ENCODE data around the gene LYRM7.
"Not testable (repeated sequence)": the region's sequence is repeated elsewhere in the genome, so short reads cannot be mapped to it uniquely, and the experiment has no call there.

Gene LYRM7

DNA sequence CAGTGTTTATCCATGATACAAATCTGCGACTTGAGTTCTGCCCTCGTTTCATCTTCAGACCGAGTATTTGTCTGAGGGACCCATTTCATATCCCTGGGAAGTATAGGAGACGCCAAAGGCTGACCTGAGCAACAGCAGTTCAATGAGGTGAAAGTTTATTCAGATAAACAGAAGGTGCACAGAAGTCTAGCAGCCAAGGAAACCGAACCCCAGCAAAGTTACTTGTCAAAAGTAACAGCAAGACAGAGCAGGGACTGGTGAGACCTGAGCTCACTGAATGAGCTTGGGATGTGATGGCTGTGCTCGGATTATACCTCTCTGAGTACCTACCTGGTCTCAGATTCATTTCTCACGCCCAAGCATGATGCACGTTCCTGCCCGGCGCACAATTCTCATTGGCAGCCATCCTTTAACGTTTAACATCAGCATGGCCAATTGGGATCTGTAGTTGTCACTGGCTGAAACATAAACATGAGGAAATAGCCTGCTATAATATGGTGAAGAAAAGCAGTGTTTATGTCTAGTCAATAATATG lies 599 bp downstream of the LYRM7 start:
- DNase-seq (ENCODE audit: extremely low read depth in 1 of 2, low read depth in 1 of 2), result no peak

DNA sequence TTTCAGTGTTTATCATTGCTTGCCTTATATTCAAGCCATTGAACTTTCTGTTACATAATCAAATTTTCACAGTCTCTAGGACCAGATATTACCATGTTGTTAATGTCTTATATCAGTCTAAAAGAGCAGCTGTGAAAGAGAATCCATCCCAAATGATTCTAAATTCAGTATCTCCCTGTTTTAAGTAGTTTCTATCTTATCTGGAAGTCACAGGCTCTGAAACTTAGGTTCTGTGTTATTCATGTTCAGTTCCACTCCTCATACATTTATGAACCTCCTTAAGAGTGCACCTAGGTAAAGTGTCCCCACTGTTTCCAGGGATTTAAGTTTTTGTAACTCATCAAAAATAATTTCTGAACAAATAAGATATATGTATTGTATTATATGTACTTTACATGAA lies 9.7 kb downstream of the LYRM7 start:
- DNase-seq (ENCODE audit: extremely low read depth in 1 of 2, low read depth in 1 of 2), result no peak

DNA sequence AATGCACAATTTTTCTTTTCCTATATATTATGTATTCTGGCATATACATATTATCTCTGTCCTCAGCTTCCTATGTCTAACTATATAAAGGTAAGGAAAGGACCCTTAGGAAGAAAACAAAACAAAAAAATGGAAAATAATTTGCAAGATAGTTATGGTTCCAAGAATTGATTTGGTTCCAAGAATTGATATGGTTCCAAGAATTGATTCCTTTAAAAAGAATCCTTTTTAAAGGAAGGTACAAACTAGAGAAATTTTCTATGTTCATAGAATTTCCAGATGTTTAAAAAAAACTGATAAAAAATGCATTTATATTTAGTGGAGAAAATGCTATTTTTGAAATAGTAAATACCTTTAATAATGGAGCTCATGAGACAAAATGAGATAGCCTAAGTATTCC lies 12.1 kb downstream of the LYRM7 start:
- no peak for DNase-seq (ENCODE audit: extremely low read depth in 1 of 2, low read depth in 1 of 2)

DNA sequence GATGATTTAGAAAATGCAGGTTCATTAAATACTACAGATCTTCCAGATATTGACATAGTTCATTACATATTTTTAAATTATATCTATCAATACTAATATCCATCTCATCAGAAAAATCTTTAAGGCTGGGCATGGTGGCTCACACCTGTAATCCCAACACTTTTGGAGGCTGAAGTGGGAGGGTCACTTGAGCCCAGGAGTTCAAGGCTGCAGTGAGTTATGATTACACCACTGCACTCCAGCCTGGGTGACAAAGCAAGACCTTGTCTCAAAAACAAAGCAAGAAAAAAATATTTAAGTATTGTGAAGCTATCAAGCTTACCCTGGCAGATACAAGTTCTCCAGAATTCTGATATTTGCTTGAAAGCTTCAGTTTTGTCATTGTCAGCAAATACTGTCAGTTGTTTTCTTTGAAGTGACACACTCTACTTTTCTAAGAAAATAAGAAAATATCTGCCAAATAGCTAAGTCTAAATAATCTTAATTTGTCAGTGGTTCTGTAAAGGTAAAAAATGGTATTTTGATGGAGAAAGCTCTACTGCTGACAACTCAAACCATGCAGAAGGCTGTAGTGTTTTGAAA lies 14.9 kb downstream of the LYRM7 start:
- DNase-seq (ENCODE audit: extremely low read depth in 1 of 2, low read depth in 1 of 2), result no peak

DNA sequence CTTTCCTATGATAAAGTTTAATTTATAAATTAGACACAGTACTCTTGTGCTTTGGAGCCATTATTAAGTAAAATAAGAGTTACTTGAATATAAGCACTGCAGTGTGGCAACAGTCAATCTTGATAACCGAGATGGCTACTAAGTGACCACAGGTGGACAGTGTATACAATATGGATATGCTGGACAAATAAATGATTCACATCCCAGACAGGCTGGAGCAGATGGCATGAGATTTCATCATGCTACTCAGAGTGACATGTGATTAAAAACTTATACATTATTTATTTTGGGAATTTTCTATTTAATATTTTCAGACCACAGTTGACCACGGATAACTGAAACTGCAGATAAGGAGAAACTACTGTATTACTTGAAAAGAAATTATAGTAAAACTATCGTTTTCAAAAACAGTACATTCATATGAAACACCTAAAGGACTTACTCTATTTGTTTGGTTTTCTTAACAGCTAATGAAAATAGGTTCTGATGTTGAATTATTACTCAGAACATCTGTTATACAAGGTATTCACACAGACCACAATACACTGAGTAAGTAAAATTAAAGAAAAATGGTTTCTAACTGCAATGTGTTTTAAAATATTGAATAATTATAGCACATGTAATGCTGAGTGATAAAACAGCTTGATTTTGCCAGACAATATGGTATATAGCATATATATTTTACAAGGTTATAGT lies 16.0 kb downstream of the LYRM7 start:
- DNase-seq (ENCODE audit: extremely low read depth in 1 of 2, low read depth in 1 of 2), result no peak

DNA sequence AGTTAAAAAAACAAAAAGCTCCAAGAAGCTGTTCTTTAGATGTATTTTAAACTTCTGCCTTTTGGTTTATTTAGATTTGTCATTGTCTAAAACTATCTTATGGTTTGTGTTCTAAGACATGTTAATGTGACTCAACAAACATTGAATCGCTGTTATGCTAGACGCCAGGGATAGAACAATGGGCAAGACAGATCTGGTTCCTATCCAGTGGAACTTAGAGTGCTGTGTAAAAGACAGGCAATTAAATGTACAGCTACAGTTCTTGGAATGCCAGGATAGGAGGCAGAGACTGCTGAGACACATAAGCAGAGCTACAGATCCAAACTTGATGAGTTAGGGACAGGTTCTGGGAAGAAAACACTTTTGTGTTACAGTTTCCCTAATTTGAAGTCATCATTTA lies 22.4 kb downstream of the LYRM7 start:
- no peak for DNase-seq (ENCODE audit: extremely low read depth in 1 of 2, low read depth in 1 of 2)

DNA sequence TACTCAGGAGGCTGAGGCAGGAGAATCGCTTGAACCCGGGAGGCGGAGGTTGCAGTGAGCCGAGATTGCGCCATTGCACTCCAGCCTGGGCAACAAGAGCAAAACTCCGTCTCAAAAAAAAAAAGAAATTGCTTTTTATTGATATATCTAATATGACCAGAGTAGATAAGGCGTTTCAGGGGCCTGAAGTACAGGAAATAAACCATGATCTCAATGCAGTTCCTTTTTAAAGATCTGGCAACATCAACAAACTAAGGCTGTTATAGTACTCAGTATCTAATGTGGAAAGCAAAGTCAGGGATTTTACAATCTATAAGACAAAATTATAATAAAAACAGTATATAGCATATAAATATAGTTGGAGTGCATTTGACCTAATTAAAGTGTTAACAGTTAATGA lies 23.2 kb downstream of the LYRM7 start:
- not testable (repeated sequence) for DNase-seq (ENCODE audit: extremely low read depth in 1 of 2, low read depth in 1 of 2)

DNA sequence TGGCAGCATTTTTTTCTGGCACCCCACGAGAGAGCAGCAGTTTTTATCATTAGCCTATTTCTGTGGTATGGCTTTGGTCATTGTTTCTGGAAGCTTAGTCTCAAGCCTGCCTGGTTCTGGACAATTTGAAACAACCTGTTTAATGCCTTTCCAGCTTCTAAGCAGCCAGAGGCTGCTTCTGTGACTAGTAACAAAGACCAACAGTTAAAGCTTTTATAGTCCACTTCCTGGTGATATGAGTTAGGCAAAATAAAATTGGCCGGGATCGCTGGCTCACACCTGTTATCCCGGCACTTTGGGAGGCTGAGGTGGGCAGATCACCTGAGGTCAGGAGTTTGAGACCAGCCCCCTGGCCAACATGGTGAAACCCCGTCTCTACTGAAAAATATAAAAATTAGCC lies 24.0 kb downstream of the LYRM7 start:
- DNase-seq (ENCODE audit: extremely low read depth in 1 of 2, low read depth in 1 of 2), result no peak

DNA sequence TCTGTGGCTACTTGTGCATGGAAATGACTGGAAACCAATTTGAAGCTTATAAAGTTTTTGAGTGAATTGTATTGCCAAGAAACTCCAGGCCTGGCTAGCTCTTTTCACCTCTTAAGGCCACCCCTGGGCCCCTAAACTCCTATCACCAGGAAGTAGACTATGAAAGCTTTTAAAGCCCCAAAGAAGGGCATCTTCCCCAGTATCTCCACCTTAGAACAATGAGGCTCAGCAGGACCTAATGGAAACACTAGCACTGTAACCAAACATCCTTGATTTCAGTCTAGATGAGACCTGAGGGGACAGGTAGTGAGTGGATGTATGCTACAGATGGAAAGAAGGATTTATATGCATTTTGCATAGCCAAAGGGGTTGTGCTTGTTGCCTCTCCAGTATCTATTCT lies 25.0 kb downstream of the LYRM7 start:
- no peak for DNase-seq (ENCODE audit: extremely low read depth in 1 of 2, low read depth in 1 of 2)

DNA sequence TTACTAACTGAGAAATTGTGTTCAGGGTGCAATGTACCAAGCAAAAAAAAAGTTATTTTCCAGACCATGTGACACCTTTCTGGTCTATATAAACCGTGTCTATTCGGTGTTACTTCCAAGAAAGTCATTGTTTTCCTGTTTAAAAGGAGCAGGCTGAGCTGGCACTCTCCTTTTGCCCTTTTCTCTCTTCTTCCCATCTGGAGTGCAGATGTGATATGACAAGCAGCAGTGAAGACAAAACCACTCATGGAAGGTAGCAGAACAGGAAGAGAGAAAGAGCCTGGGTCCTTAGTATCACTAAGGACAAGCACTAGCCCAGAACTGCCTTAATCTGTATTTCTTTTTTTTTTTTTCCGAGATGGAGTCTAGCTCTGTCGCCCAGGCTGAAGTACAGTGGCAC lies 25.6 kb downstream of the LYRM7 start:
- no peak for DNase-seq (ENCODE audit: extremely low read depth in 1 of 2, low read depth in 1 of 2)

DNA sequence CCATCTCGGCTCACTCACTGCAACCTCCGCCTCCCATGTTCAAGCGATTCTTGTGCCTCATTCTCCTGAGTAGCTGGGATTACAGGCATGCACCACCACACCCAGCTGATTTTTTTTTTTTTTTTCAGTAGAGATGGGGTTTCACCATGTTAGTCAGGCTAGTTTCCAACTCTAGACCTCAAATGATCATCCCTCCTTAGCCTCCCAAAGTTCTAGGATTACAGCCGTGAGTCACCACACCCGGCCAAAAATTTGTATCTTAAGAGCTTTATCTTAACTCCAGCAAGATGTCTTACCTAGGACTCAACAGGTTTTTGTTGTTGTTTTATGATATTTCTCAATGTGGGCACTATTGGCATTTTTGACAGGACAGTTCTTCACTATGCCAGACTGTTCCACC lies 27.9 kb downstream of the LYRM7 start:
- no peak for DNase-seq (ENCODE audit: extremely low read depth in 1 of 2, low read depth in 1 of 2)

DNA sequence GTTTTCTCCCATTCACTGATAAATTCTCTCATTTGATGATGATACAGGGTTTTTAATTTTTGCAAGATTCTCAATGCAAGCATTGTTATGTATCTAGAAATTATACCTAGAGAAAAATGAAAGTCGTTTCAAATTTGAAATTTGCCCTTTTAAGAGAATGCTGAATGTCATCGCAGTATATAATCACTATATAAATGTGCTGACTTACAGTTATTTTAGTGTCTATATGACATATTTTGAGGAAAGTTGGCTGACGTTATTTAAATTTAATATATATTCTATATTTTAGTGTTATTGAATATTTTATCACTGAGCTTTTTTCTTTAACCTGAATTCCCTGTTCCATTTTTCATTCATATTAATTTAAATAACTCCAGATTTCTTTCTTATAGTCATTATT lies 29.8 kb downstream of the LYRM7 start:
- DNase-seq (ENCODE audit: extremely low read depth in 1 of 2, low read depth in 1 of 2), result no peak

DNA sequence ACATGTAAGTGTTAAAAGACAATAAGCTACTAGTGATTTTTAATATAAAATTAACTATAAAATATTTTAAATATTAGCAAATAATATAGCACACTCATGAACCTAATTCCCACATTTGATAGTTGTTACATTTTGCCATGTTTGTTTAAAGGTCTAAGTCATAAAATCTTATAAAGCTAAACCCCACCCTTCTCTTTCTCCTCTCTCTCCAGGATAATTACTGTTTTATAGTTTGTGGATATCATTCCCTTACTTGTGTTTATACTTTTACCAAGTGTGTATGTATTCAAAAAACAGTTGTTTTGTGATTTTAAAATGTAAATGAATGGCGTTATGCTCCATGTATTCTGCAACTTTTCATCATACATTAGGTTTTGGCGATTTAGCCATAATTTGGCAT lies 34.2 kb downstream of the LYRM7 start:
- no peak for DNase-seq (ENCODE audit: extremely low read depth in 1 of 2, low read depth in 1 of 2)

DNA sequence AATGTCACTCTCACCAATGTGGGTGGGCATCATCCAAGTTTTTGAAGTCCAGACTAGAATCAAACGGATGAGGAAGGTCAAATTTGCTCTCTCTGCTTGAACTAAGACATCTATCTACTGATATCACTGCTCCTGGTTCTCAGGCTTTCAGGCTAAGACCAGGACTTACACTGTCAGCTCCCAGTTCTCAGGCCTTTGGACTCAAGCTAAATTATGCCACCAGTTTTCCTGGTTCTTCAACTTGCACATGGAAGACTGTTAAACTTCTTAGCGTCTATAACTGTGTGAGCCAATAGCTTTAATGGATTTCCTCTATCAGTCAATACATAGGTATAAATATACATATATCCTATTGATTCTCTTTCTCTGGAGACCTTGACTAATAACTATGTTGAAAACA lies 35.3 kb downstream of the LYRM7 start:
- DNase-seq (ENCODE audit: extremely low read depth in 1 of 2, low read depth in 1 of 2), result no peak

DNA sequence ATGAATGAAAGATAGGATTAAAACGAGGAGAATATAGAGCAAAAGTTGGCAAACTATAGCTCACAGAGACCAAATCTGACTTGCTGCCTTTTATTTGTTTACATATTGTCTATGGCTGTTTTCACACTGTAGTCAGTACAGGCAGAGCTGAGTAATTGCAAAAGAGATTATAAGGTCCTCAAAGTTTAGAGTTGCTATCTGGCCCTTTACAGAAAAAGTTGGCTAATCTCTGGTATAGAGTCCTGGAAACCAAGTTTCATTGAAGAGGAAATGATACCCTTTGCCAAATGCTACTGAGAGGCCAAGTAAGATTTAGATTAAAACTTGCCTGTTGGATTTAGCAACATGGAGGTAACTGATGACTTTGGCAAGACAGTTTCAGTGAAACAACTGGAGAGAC lies 36.0 kb downstream of the LYRM7 start:
- DNase-seq (ENCODE audit: extremely low read depth in 1 of 2, low read depth in 1 of 2), result no peak

DNA sequence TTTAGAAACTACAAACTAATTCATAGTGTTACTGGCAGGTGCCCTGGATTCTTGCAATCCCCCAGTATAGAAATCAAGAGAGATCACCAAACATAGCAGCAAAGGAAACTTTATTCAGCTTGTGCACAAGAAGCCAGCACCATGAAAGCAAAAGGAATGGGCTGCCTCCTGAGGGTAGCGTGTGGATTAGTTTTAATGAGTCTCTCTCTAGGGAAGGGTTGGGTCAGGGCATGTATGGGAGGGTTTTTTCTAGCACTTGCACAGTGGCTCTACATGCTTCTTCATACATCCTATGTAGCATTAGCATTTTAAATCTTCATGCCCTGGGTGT lies 38.4 kb downstream of the LYRM7 start:
- no peak for DNase-seq (ENCODE audit: extremely low read depth in 1 of 2, low read depth in 1 of 2)

DNA sequence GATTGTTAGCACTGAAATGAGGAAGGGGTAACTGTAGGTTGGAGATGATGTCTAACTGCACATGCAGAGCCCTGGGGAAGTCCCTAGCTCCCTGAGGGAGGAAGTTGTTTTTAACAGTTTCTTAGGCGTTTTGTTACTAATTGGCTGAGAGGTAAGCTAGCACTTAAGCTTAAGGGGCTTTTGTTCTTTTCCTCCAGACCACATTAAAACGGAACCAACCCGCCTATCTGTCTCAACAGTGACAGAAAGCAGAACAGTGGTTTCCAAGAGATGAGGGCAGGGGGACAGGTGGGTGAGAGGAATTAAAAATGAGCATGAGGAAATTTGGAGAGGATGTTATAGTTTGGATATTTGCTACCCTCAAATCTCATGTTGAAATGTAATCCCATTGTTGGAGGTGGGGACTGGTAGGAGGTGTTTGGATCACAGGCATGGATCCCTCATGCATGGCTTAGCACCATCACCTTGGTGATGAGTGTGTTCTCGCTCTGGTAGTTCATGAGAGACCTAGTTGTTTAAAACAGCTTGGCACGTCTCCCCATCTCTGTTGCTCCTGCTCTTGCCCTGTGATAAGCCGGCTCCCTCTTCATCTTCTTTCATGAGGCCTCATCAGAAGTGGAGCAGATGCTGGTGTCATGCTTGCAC lies 38.9 kb downstream of the LYRM7 start:
- peak in 1 of 2 donors; percentile 12 for DNase-seq (ENCODE audit: extremely low read depth in 1 of 2, low read depth in 1 of 2)

DNA sequence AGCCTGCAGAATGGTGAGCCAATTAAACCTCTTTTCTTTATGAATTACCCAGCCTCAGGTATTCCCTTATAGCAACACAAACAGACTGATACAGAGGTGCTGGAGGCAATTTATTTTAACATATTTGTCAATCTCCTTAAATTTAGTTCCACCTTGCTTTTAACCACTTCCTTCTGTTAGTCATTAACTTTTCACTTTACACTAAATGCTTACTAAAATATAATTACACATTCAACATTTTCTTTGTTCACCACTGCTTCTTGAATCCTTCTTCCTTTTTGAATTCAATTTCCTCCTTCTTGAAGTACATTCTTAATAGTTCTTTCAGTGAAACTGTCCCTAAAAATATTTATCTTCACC lies 39.4 kb downstream of the LYRM7 start:
- DNase-seq (ENCODE audit: extremely low read depth in 1 of 2, low read depth in 1 of 2), result no peak

DNA sequence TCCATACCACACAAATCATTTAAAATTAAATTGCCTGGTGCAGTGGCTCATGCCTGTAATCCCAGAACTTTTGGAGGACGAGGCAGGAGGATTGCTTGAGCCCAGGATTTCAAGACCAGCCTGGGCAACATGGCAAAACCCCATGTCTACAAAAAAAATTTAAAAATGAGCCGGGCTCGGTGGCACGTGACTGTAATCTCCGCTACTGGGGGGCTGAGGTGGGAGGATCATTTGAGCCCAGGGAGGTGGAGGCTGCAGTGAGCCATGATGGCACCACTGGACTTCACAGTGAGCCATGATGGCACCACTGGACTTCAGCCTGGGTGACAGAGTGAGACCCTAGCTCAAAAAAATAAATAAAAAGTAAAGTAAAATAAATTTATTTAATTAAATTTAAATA lies 40.9 kb downstream of the LYRM7 start:
- no peak for DNase-seq (ENCODE audit: extremely low read depth in 1 of 2, low read depth in 1 of 2)

DNA sequence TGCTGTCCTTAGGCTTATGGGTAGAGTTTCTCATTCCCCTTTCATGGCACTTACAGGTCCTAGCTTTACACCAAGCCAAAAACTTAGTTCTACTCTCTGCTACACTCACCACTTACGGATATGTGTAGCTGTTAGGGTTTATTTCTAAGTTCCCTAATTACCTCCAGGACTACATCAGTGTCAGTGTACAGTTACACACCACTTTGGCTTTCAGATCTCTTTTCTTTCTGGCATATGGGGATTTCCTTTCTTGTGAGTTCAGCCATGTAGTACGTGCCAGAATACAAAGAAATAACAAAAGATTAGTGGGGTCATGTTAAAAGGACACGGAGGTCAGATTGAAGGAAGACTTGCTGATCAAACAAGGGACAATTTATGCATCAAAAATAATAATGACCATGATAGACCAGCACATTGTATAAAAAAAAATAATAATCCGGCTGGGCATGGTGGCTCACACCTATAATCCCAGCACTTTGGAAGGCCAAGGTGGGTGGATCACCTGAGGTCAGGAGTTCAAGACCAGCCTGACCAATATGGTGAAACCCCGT lies 41.8 kb downstream of the LYRM7 start:
- DNase-seq (ENCODE audit: extremely low read depth in 1 of 2, low read depth in 1 of 2), result no peak

DNA sequence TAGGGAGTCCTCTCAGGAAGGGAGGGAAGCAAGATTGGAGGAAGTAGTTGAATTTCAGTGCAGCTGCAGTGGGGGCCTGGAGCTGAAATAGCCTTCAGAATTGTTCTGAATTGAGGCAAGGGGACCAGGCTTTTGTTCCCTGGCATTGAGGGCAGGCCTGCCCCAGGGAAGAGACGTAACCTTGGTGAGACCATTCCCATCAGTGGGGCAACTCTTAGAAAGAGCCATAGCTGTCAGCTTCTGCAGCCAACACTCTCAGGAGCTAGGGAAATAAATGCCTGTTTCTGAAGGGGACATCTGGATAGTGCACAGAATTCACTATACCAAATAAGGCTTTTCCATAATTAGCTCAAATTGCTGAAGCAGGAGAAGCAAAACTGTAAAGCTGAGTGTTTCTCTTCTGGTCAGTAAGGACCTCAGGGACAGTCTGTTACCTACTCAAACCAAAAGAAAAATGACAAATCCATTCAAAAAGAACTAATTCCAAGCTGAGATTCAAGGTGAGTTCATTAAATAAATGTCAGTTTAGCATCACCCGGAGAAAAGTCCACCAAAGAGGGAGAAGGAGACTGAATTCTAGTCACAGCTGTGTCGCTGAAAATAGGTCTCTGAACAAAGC lies 44.0 kb downstream of the LYRM7 start:
- DNase-seq (ENCODE audit: extremely low read depth in 1 of 2, low read depth in 1 of 2), result no peak

DNA sequence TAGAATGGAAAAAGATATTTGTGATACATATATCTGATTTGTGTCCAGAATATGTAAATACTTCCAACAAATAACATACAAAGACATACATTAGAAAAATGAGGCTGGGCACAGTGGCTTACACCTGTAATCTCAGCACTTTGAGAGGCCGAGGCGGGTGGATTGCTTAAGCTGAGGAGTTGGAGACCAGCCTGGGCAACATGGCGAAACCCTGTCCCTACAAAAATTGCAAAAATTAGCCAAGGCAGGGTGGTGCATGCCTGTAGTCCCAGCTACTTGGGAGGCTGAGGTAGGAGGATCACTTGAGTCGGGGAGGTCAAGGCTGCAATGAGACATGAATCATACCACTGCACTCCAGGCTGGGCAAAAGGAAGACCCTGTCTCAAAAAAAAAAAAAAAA lies 47.0 kb downstream of the LYRM7 start:
- DNase-seq (ENCODE audit: extremely low read depth in 1 of 2, low read depth in 1 of 2), result no peak

Data from activated CD8-positive, alpha-beta memory T cell treated with anti-CD3 and anti-CD28 coated beads for 1 hour (primary cell).